AG10803 (cell line): Measurements from ENCODE around the gene NINJ2.

Source experiments
- DNase-seq: peaks from one replicate; pipeline ENCODE4 v3.0.0; 2010; ENCODE audit warnings: low read depth
- H3K4me3 ChIP-seq: 2 replicates; pipeline ENCODE4 v1.5.1; 2011; ENCODE audit warnings: mild to moderate bottlenecking, low read length, control low read depth
- CTCF ChIP-seq: conservative IDR thresholded peaks from 2 replicates; pipeline ENCODE4 v1.5.1; 2011; ENCODE audit warnings: mild to moderate bottlenecking, low read length, control low read depth, inconsistent platforms

NINJ2 gene

GRCh38 chr12:576615-577110 lies 86.6 kb downstream of the NINJ2 start:
- no peak for DNase-seq
- TF ChIP-seq CTCF, result no peak

GRCh38 chr12:575948-576614 lies 87.2 kb downstream of the NINJ2 start:
- peak; percentile 51 for DNase-seq
- TF ChIP-seq CTCF, result peak; percentile 71
- no peak overlapping the region for H3K4me3 ChIP-seq

More at GRCh38 chr12:576615-577110, 86.6 kb downstream of the NINJ2 start:
- no peak overlapping the region for H3K4me3 ChIP-seq

DNA sequence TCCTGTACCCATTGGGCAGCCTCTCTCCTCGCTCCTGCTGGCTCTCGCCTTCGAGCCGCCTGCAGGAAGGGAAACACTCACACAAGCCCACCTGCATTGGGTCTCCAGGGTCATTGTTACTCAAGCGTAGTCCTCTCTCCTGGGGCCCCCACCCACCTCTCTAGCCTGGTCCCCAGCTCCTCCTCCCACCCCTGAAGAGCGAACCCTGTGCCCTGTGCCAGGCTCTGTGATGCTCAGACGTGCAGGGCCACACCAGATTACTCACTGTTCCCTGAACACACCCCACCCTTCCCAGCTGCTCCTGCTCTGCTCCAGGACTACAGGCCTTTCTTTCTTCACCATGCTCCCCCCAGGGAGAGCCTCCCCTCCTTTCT lies 88.1 kb downstream of the NINJ2 start:
- no peak overlapping the region for H3K4me3 ChIP-seq
- TF ChIP-seq CTCF, result no peak
- no peak for DNase-seq

GRCh38 chr12:574475-575128 lies 88.6 kb downstream of the NINJ2 start:
- H3K4me3 ChIP-seq, result no peak overlapping the region
- TF ChIP-seq CTCF, result no peak
- DNase-seq, result peak; percentile 23

- no peak for DNase-seq
- H3K4me3 ChIP-seq, result no peak overlapping the region
- no peak for TF ChIP-seq CTCF
Observed at GRCh38 chr12:573232-573631, 90.0 kb downstream of the NINJ2 start.

DNA sequence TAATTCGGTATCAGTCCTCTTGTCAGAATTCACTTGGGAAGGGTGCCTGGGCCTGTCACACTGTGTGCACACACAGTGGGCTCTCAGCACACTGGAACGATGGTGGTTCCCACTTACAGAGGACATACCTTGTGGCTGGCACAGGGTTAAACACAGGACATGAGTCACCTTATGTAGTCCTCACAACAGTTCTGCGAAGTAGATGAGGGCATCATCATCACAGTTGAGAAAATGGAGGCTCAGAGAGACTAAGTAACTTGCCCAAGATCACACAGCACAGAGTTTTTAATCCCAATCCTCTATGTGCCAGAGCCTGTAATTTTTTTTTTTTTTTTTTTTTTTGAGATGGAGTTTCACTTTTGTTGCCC lies 90.7 kb downstream of the NINJ2 start:
- H3K4me3 ChIP-seq, result no peak overlapping the region
- TF ChIP-seq CTCF, result no peak
- no peak for DNase-seq

GRCh38 chr12:571795-572531 lies 91.3 kb downstream of the NINJ2 start:
- no peak for TF ChIP-seq CTCF
- H3K4me3 ChIP-seq, result no peak overlapping the region
- DNase-seq, result no peak
